ENCODE measurements around the gene GYPC.

Gene GYPC

GRCh38 chr2:126650994-126651393 is 5.0 kb upstream of the GYPC start:
- DNase-seq, result no peak

GRCh38 chr2:126652323-126652891 is 3.6 kb upstream of the GYPC start:
- DNase-seq, result no peak

GRCh38 chr2:126653109-126653508 is 2.8 kb upstream of the GYPC start:
- no peak for DNase-seq

GRCh38 chr2:126653761-126654160 is 2.2 kb upstream of the GYPC start:
- DNase-seq, result no peak

- no peak for DNase-seq
These were observed 907 bp upstream of the GYPC start for GRCh38 chr2:126655051-126655450.

- DNase-seq, result peak; percentile 85
These were observed 631 bp downstream of the GYPC start for GRCh38 chr2:126656431-126657147.

GRCh38 chr2:126657148-126657635 is 1.2 kb downstream of the GYPC start:
- peak; percentile 68 for DNase-seq

GRCh38 chr2:126657636-126658318 is 1.8 kb downstream of the GYPC start:
- DNase-seq, result peak; percentile 72

- no peak for DNase-seq
These were observed 2.5 kb downstream of the GYPC start for GRCh38 chr2:126658319-126658904.

- DNase-seq, result no peak
These were observed 3.1 kb downstream of the GYPC start for GRCh38 chr2:126658905-126659561.

GRCh38 chr2:126659562-126660467 is 3.9 kb downstream of the GYPC start:
- DNase-seq, result no peak

- no peak for DNase-seq
These were observed 5.0 kb downstream of the GYPC start for GRCh38 chr2:126660971-126661370.

- no peak for DNase-seq
These were observed 5.9 kb downstream of the GYPC start for GRCh38 chr2:126661702-126662500.

- DNase-seq, result peak; percentile 58
These were observed 6.7 kb downstream of the GYPC start for GRCh38 chr2:126662621-126663020.

GRCh38 chr2:126663184-126663963 is 7.4 kb downstream of the GYPC start:
- DNase-seq, result no peak

GRCh38 chr2:126664234-126664633 is 8.3 kb downstream of the GYPC start:
- DNase-seq, result no peak

- DNase-seq, result no peak
These were observed 8.7 kb downstream of the GYPC start for GRCh38 chr2:126664639-126665038.

- no peak for DNase-seq
These were observed 9.5 kb downstream of the GYPC start for GRCh38 chr2:126665483-126665882.

GRCh38 chr2:126668254-126668653 is 12.3 kb downstream of the GYPC start:
- DNase-seq, result no peak

GRCh38 chr2:126669772-126670171 is 13.8 kb downstream of the GYPC start:
- DNase-seq, result no peak

Data from eye (tissue), 1 donor.